Measurements from ENCODE around the gene RCOR1.

- TF ChIP-seq, protein P1, sequence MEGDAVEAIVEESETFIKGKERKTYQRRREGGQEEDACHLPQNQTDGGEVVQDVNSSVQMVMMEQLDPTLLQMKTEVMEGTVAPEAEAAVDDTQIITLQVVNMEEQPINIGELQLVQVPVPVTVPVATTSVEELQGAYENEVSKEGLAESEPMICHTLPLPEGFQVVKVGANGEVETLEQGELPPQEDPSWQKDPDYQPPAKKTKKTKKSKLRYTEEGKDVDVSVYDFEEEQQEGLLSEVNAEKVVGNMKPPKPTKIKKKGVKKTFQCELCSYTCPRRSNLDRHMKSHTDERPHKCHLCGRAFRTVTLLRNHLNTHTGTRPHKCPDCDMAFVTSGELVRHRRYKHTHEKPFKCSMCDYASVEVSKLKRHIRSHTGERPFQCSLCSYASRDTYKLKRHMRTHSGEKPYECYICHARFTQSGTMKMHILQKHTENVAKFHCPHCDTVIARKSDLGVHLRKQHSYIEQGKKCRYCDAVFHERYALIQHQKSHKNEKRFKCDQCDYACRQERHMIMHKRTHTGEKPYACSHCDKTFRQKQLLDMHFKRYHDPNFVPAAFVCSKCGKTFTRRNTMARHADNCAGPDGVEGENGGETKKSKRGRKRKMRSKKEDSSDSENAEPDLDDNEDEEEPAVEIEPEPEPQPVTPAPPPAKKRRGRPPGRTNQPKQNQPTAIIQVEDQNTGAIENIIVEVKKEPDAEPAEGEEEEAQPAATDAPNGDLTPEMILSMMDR (IDR thresholded peaks at IDR 0.05), result no peak
- TF ChIP-seq POLR2A (IDR thresholded peaks at IDR 0.05), result no peak
These were observed 158.6 kb downstream of the RCOR1 start for GRCh38 chr14:102751088-102751487.

Measured in heart left ventricle (tissue), 13 donors.